NCI-H226 (cell line): Measurements from ENCODE around the gene ERC1.

Experiments
- DNase-seq: peaks from one replicate; pipeline ENCODE4 v3.0.0-alpha.2; 2015

The ERC1 gene

DNA sequence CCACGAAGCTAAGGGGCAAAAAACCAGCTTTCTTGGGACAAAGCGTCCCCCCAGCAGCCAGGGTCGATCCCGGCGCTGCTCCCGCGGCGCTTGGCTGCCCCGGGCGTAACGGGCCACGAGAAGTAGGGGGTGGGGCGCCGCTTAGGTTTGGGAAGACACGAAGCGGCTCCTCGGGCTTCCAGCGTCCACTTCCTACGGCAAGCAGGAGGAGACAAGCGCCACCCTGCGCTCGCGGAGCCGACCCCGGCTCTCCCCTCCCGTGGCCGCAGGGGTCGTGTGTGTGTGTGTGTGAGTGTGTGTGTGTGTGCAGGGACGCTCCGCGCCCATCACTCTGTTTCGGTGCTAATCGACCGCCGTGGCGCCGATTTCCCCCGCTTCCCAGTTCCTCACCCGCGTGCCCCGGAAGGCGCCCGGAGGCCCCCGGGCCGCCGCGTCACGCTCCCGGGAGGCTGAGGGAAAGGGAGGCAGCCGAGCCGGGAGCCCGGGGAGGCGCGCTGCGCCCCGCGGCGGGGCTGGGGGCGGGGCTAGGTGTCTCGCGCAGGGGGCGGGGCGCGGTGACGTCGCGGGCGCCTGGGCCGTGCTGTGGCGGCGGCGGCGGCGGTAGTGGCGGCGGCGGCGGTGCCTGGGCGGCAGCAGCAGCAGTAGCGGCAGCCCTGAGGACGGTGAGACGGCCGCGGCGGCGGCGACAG, at the start of gene ERC1:
TSS of gene ERC1 (plus strand) at position 563 of the 689 bp plus-strand sequence. CDS start 36,681 bp downstream, outside the sequence.
- DNase-seq, result peak; percentile 85

DNA sequence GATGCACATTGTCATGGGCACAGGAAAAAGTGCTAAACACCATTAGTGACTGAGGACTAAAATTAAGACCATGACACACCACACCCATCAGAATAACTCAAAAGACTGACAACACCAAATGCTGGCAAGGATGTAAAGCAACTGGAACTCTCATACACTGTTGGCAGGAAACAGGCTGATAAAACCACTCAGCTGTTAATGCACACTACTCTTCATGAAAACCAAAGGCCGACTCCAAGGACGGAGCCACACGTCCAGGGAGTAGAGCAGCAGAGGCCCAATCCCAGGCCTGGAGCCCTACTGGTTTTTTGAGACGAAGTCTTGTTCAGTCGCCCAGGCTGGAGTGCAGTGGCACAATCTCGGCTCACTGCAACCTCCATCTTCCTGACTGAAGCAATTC, 48.0 kb upstream of the ERC1 start:
- DNase-seq, result no peak

DNA sequence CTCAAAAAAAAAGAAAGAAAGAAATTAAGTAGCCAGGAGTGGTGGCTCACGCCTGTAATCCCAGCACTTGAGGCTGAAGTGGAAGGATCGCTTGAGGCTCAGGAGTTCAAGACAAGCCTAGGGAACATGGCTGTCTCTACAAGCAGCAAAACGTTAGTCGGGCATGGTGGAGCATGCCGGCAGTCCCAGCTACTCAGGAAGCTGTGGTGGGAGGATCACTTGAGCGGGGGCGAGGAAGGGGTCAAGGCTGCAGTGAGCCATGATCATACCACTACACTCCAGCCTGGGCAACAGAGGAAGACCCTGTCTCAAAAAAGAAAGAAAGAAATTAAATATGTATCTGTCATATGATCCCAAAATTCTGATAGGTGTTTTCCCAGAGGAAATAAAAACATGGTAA, 46.8 kb upstream of the ERC1 start:
- no peak for DNase-seq

DNA sequence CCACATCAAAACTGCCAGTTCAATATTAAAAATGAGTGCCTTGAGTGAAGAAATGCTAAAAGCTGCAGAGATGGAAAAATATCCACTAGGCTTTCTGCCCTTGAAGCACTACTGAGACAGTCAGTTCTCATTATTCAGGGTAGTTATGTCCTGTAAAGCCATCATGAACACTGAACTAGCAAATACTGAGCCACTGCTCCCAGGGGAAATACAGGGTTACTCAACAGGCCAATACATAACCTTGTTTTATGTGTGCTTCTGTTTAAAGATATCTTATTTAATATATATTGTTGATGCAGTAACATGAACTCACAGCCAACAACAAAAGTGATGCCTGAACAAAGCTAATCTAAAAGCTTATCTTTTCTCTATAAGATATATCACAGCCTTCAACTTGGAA, 44.8 kb upstream of the ERC1 start:
- no peak for DNase-seq

DNA sequence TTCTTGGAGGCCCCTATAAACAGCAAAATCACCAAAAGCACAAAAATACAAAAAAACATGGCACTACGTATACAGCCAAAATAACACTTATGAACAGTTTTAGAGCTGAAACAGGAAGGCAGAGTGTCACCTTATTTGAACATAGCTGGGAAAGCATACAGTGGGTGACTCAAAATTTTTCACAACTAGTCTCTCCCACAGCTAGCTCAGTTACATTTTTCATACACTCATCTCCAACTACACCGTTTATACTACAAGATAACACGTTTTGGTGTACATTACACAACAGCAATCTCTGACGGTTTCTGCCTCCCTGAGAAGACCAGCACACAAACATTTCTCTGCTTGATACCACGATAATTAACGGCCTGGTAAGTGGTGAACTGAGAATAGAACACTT, 44.4 kb upstream of the ERC1 start:
- no peak for DNase-seq

DNA sequence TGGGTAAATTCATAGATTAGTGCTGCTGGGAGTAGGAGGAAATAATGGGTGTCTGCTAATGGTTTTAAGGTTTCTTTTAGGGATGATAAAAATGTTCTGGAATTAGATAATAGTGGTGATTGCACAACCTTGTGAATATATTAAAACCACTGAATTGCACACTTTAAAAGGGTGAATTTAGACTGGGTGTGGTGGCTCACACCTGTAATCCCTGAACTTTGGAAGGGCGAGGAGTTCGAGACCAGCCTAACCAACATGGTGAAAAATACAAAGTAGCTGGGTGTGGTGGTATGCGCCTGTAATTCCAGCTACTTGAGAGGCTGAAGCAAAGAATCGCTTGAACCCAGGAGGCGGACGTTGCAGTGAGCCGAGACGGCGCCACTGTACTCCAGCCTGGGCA, 42.8 kb upstream of the ERC1 start:
- no peak for DNase-seq

DNA sequence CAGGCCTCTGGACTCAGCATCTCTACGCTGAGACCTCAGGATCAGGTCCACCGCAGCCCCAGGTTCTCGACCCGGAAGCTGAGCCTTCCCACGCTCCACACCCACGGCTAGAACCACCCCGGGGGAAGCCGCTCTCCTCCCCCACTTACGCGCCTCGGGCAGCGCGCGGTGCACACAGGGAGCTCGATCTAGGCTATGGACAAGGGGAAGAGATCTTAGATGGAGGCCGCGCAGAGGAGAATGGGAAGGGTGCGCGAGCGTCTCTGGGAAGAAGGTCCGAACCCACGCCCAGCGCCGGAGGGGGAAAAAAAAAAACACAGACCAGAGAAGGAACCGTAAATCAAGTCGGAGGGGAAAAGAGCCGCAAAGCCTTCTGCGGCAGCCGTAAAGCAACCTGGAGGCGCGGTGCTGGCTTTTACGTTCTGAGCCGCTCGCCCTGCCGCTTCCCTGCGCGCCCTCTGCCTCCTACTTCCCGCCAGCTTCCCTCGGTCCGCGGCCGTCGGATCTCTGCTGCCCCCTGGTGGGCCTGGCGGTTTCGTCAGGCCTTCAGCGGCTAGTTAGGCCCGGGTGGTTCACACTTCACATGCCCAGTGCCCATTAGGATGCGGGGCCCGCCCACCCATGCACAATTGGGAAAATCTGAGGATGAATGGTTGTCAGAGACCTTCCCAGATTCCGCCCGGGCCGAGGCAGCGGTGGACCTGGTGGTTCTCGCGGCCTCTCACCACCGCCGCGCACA, 41.4 kb upstream of the ERC1 start, which contains the start of gene RAD52:
TSS of gene RAD52 (minus strand) at position 242 of the 739 bp plus-strand sequence. CDS start 16,636 bp downstream, outside the sequence.
- DNase-seq, result peak; percentile 97

DNA sequence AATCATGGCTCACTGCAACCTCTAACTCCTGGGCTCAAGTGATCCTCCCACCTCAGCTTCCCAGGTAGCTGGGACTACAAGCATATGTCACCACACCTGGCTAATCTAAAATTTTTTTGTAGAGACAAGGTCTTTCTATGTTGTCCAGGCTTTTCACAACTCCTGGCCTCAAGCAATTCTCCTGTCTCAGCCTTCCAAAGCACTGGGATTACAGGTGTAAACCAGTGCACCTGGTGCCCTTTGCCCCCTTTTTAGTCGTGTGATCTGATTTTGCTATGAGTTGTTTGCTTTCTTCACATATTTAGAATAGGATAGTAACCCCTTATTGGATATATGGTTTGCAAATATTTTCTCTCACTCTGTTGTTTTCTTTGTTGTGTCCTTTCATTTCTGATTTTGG, 39.8 kb upstream of the ERC1 start:
- DNase-seq, result no peak

DNA sequence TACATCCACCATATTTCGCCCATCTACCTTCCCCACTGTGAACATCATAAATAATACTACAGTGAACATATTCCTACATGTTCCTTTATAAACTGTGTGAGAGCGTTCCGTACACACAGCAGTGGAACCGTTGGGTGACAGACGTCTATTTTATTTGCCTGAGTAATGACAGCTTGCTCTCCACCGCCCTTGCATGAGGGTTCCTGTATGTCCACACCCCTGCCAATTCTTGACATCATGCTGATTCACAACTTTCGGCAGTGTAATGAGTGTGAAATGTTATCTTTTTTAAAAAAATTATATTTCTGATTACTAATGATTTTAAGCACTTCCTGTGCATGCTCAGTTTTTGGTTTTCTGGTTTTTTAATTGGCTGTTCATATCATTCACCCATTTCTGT, 37.2 kb upstream of the ERC1 start:
- peak; percentile 59 for DNase-seq

DNA sequence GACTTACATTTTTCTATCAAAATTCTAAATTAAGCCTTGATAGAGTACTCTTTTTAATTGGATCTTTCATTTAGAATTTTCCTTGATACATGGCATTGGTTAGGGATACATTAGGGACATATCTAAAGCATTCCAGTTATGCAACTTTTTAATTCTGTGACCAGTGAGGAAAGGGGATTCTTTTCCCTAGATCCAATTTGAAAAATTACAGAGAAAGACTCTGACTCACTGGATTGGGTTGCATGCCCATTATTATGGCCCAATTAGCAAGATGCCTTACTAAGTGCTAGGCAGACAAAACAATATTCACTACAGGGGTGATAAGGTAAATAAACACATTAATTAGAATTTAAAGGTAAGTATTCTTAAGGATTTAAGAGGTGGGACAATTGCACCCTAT, 36.3 kb upstream of the ERC1 start:
- no peak for DNase-seq

DNA sequence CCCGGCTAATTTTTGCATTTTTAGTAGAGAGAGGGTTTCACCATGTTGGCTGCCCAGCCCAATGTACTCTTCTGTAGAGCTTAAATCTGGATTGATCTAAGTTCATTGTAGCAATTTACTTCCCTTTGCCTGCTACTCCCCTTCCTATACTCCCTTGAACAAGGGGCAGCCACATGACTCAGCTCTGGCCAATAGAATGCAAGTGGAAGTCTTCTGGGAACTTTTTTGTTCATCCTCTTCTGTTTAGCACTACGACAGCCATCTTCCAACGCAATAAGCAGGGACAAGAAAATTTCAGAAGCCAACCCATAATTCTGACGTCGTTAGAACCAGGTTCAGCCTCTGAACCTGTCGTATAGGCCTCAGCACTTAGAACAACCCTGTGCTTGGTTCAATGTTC, 35.1 kb upstream of the ERC1 start:
- DNase-seq, result no peak

DNA sequence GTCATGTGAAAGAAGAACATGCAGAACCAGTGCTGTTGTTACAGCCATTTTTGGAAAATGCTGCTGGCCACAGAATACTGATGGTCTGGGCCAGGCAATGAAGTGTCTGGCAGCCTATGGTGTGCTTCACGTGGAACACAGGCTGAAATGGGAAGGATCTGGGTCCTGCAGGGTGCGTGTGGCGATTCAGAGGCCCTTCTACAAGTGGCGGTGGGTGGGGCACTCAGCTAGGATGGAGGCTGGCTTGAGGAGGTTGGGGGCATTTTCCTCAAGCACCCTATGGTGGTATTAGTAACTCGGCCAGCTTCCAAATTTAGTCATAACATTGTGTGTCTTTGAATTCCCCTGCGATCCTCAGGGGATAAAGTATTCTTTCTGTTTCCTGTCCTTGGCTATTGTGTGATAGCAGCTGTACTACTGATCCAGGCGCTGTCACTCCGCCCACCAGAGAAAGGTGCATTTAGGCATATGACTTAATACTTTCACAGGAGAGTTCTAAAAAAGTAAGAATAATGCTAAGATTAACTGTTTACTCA, 32.4 kb upstream of the ERC1 start:
- no peak for DNase-seq

DNA sequence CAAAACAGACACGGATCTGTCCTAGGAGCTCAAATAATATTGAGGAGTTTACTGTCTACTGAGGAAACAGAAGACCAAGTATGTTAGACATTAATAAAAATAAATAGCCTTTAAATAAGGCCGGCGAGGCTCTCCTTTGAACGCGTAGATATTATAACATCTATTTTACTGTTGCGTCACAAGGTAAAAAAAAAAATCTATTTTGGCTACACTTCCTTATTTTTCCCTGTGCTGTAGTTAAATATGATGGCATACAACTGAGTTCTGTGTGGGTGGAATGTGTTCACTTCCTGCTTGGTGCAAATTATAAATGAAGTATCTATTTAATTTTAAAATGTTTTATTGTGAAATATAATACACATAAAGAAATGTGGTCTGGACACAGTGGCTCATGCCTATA, 24.3 kb upstream of the ERC1 start:
- DNase-seq, result no peak

DNA sequence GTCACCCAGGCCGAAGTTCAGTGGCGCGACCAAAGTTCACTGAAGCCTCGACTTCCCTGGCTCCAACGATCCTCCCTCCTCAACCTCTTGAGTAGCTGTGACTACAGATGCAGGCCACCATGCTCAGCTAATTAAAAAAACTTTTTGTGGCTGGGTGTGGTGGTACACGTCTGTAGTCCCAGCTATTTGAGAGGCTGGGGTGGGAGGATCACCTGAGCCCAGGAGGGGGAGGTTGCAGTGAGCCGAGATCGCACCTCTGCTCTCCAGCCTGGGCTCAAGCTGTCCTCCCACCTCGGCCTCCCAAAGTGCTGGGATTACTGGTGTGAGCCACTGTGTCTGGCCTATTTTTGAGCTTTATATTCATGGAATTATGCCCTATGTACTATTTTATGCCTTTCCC, 23.4 kb upstream of the ERC1 start:
- DNase-seq, result no peak

DNA sequence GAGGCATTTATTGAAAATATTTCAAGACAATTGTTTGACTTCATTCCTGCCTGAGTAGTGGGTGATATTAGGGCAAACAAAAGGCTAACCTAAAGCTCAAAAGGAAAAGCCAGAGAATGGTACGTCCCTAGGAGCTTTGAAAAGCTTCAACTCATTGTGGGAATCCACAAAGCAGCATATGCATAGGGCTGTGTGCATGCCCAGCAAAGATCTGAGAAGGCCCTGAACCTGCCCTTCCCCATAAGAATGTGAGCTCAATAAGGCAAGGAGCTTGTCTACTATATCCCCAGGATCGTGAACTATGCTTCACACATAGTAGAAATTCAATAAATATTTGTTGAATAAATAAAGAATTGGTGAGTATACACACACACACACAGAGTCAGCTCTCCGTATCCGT, 22.5 kb upstream of the ERC1 start:
- DNase-seq, result no peak

DNA sequence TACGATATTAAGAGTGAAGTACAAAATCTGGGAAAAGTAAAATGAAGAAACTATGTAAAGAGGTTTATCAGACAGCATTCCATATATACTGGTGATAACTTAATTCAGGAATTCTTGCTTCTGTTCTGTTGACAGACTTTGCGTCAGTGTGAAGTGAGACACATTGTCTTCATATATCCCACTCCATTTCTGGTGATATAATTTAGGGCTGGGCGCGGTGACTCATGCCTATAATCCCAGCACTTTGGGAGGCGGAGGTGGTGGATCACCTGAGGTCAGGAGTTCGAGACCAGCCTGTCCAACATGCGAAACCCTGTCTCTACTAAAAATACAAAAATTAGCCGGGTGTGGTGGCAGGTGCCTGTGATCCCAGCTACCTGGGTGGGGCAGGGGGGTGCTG, 21.2 kb upstream of the ERC1 start:
- DNase-seq, result no peak

DNA sequence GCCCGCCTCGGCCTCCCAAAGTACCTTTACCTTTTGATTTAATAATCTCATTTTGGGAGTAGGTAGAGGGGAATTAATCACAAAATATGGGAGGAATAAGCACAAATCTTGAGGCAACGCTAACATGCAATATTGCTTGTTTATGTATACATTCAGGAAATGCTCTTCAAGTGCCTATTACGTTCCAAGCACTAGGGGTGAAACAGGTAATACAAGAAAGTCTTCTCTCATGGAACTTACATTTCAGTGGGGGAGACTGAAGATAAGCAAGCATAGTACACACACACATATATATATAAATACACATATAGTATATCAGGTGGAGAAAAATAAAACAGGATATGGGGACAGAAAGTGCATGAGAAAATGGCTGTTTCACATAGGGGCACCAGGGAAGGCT, 19.0 kb upstream of the ERC1 start:
- no peak for DNase-seq

DNA sequence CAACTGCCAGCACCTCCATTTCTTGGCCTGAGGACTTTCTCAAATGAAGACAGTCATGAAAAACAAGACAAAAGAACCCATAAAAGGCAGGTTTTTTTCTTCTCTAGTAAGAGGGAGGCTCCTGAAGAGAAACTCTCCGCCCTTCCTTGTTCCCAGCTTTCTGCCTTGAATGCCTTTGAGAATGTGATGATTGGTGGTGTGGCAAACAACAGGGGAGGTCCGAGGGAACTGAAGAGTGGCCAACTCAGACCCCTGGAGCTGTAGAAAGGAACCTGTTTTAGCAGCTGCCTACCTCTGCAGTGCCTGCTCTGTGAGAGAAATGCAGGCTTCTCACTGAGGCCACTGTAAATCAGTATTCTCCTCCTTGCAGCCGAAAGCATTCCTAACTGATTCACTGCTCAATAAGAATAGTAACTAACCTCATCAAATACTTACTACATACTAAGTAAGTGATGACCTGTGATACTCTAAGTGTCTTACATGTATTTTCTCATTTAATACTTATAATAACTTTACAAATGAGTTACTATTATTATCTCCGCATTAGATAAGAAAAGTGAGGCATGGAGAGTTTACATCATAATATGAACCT, 16.7 kb upstream of the ERC1 start:
- DNase-seq, result no peak

DNA sequence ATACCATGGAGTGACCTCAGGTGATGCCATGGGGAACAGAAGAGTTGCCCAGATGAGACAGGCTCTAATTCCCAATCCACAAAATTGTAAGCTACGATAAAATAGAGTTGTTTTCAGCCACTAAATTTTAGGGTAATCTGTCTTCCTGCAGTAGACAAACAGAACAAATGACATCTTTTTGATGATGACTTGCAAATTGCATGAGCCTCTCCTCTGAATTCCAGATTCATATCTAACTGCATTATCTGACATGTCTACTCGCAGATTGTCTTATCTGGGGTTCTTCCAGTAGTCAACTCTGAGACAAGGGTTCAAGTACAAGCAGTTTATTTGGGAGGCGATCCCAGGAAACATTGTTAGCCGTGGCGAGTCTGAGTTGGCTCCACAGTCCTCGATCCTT, 14.4 kb upstream of the ERC1 start:
- DNase-seq, result no peak

DNA sequence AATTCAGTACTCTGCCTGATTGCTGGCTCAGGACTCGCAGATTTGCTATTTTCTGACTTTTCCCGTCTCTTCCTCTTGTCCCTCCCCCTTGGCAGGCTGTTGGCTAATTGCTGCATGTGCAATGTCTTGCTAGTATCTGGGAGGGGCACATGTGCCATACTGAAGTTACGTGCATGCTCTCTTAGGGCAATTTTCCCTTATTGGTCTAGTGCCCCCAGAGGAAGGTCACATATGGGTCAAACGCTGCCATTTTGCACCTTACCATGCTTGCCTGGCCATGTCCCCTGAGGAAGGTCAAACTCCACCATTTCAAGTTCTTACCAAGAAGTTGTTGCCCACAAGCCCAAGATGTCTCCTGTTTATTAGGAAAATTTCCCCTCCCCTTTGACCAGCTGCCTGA, 13.9 kb upstream of the ERC1 start:
- DNase-seq, result no peak

DNA sequence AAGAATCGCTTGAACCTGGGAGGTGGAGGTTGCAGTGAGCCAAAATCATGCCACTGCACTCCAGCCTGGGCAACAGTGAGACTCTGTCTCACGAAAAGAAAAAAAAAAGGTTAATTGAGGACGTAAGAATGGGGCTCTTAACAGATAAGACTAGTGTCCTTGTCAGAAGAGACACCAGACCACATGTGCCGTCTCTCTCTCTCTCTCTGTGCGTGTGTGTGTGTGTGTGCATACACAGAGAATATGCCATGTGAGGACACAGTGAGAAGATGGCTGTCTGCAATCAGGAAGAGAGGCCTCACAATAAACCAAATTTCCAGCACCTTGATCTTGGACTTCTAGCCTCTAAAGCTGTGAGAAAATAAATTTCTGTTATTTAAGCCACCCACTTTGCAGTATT, 11.7 kb upstream of the ERC1 start:
- no peak for DNase-seq

DNA sequence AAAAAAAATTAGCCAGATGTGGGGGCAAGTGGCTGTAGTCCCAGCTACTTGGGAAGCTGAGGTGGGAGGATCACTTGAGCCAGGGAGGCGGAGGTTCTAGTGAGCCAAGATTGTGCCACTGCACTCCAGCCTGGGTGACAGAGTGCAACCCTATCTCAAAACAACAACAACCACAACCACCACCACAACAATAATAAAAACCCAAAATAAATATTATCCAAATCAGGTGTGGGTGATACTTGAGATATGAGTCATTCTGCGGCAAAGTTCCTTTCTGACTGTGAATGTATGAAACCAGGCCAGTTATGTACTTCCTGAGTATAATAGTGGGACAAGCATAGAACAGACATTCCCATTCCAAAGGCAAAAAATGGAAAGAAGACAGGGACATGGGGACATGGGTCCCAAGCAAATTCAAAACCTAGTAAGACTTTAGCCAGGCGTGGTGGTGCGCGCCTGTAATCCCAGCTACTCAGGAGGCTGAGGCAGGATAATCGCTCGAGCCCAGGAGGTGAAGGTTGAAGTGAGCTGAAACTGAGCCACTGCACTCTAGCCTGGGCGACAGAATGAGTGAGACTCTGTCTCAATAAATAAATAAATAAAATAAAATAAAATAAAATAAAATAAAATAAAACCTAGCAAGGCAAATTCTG, 9.7 kb upstream of the ERC1 start:
- DNase-seq, result peak; percentile 34

DNA sequence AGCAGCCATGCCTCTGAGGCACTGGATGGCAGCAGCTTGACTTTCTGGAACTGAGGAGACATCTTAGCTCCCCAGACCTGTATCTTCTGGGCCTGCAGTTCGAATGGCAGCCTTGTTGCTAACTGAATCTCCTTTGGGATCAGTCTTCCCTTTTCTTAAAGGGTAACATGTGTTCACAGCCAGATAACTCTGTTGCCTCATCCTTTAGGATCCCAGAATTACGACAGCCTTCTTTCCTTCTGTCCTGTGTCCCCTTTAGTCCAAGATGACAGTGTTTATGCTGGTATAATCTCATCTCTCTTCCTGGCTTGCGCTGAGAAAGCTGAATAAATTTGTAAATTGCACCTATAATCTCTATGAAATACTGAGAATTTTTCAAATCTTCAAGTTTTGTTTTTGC, 9.1 kb upstream of the ERC1 start:
- DNase-seq, result no peak

DNA sequence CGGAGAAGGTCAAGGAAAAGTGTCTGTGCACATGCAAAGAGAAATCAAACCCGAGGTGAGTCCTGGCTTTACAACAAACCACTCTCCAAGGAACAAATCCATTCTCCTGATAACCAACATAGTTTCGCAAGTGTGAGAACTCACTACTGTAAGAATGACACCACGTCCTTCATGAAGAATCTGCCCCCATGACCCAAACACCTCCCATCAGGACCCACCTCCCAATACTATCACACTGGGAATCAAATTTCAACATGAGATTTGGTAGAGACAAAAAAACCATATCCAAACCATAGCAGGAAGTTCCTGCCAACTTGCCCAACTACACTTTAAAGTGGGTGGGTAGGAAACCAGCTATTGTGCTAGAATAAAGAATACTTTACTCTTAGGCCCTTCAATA, 2.4 kb upstream of the ERC1 start:
- peak; percentile 64 for DNase-seq
